Measurements from ENCODE around the gene KRT76. TPM values are rescaled to one million over a fixed set of nuclear protein-coding genes. Genes with fewer than 3 reads are reported as not detected.

The KRT76 gene
- polyA plus RNA-seq, 1 of the 3 experiments (the other 2 are of a cell fraction) = not detected

DNA sequence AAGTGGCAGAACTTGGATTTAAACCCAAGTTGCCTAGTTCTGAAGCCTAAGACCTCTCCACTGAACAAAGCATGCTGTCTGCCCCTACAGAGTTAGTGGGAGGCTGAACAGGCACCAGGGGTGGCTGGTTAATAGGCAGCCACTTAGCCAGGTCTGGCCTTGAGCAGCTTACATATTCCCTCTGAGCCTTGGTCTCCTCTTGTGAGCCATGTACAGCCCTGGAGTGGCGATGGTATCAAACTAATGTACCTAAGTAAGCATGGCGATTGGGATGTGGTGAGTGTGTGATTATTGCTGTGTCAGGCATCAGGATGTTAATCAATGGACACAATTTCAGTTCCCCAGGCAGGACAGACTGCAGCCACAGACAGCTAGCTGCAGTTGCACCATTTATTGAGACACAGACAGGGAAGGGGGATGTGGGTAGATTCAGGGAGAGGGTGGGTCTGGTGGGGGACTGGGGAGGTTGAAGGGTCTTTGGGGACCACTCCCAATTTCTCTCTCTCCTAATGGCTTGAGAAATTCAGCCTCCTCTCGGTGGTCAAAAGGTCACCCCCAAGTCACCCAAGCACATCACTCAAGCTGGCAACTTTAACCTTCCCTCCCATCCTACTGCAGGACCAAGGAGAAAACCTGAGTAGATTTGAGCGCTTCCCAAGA is 44.1 kb upstream of the KRT76 start:
- Histone ChIP-seq H3K9me2 (no peaks in the 10 kb centered on the region), H3K4me1 (ENCODE audit: control insufficient read depth in 1 of 2, insufficient read depth in 2 of 2, low read depth in 1 of 2, low read length in 1 of 2) (no peaks in the 10 kb centered on the region), H3K27me3 (ENCODE audit: insufficient read depth) (peaks cover 64% of the 10 kb centered on the region), H3K36me3 (replicated peaks in 1 of 2; ENCODE audit: control insufficient read depth in 1 of 2, insufficient read depth in 2 of 2, low read length in 1 of 2) (no peaks in the 10 kb centered on the region), H4K20me1 (ENCODE audit: insufficient read depth) (no peaks in the 10 kb centered on the region), H3K27ac (ENCODE audit: low read depth in 2 of 2, low read length in 1 of 2) (no peak overlapping the region), H3K4me3 (ENCODE audit: low read depth in 2 of 2, low read length in 1 of 2) (no peak overlapping the region), H3K79me2 (ENCODE audit: insufficient read depth) (no peaks in the 10 kb centered on the region), H3K9ac (no peak overlapping the region), H3K9me3 (no peaks in the 10 kb centered on the region), H2AFZ (ENCODE audit: low read depth) (no peak overlapping the region), H3F3A (replicated peaks; ENCODE audit: insufficient read depth) (no peaks in the 10 kb centered on the region), H3K4me2 (no peak overlapping the region)
- 40% methylated on average over 4 of the region's 4 CpGs for WGBS (ENCODE audit: low lambda C conversion rate)
- ChIA-PET POLR2A (no interaction called here), CTCF (interaction anchor here (1.2 to 2.5 kb wide), 3 partner anchors 44 to 64 kb away, joined by 4 to 10 read pairs (median 5); no protein-coding TSS in a partner anchor)
- DNase-seq = no peak
- TF ChIP-seq, protein P1, sequence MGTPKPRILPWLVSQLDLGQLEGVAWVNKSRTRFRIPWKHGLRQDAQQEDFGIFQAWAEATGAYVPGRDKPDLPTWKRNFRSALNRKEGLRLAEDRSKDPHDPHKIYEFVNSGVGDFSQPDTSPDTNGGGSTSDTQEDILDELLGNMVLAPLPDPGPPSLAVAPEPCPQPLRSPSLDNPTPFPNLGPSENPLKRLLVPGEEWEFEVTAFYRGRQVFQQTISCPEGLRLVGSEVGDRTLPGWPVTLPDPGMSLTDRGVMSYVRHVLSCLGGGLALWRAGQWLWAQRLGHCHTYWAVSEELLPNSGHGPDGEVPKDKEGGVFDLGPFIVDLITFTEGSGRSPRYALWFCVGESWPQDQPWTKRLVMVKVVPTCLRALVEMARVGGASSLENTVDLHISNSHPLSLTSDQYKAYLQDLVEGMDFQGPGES (IDR thresholded peaks at IDR 0.05; ENCODE audit: low read depth, low read length) = no peak
- TF ChIP-seq, protein P2, sequence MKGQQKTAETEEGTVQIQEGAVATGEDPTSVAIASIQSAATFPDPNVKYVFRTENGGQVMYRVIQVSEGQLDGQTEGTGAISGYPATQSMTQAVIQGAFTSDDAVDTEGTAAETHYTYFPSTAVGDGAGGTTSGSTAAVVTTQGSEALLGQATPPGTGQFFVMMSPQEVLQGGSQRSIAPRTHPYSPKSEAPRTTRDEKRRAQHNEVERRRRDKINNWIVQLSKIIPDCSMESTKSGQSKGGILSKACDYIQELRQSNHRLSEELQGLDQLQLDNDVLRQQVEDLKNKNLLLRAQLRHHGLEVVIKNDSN (IDR thresholded peaks at IDR 0.05; ENCODE audit: borderline replicate concordance, low read depth) = no peak

DNA sequence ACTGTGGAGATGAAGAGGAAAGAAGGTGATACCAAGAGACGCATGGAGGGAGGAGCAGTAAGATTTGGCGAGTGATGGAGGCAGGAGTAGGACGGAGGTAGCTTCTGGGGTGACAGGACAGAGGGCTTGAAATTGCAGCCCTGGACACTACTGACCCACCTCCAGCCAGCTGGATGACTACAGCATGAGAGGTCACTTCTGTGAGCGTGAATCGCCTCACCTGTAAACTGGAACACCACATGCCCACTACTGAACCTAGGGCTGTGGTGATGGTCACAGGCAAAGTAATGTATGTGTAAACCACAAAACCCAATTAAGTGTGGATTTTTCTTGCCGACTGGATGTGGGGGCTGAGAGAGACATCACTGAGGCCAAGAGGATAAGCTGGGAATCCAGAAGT is 43.4 kb upstream of the KRT76 start:
- no peaks in the 10 kb centered on the region for H3K79me2 ChIP-seq (ENCODE audit: insufficient read depth)
- no peak overlapping the region for H3K9ac ChIP-seq
- 55% methylated on average over 6 of the region's 6 CpGs for WGBS (ENCODE audit: low lambda C conversion rate)
- H3K27ac ChIP-seq (ENCODE audit: low read depth in 2 of 2, low read length in 1 of 2) = no peak overlapping the region
- no peak overlapping the region for H3K4me2 ChIP-seq
- TF ChIP-seq, protein P3, sequence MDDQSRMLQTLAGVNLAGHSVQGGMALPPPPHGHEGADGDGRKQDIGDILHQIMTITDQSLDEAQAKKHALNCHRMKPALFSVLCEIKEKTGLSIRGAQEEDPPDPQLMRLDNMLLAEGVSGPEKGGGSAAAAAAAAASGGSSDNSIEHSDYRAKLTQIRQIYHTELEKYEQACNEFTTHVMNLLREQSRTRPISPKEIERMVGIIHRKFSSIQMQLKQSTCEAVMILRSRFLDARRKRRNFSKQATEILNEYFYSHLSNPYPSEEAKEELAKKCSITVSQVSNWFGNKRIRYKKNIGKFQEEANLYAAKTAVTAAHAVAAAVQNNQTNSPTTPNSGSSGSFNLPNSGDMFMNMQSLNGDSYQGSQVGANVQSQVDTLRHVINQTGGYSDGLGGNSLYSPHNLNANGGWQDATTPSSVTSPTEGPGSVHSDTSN (IDR thresholded peaks at IDR 0.05) = no peak
- TF ChIP-seq ELF1 (IDR thresholded peaks at IDR 0.05) (no peak), FOXJ3 (CRISPR knock-in tag; IDR thresholded peaks at IDR 0.05) (no peak), SMC3 (IDR thresholded peaks at IDR 0.05; ENCODE audit: low read depth, low read length) (no peak), EP300 (IDR thresholded peaks at IDR 0.05; ENCODE audit: borderline replicate concordance in 1 of 2, low read depth in 1 of 2, low read length in 1 of 2) (no peak), FOXM1 (IDR thresholded peaks at IDR 0.05; ENCODE audit: low read depth) (no peak), MXI1 (IDR thresholded peaks at IDR 0.05; ENCODE audit: low read depth, low read length) (no peak), CHD2 (IDR thresholded peaks at IDR 0.05; ENCODE audit: low read length, partially characterized antibody) (no peak), NFIC (IDR thresholded peaks at IDR 0.05; ENCODE audit: borderline replicate concordance) (no peak), GABPA (IDR thresholded peaks at IDR 0.05; ENCODE audit: low read depth) (no peak), GATA2 (CRISPR knock-in tag; IDR thresholded peaks at IDR 0.05) (no peak), TCF12 (IDR thresholded peaks at IDR 0.05) (no peak), RAD21 (IDR thresholded peaks at IDR 0.05; ENCODE audit: low read length) (no peak), SIN3A (IDR thresholded peaks at IDR 0.05; ENCODE audit: borderline replicate concordance, low read depth, low read length) (no peak), RFX5 (IDR thresholded peaks at IDR 0.05; ENCODE audit: low read length) (no peak), JUND (IDR thresholded peaks at IDR 0.05) (no peak), TEAD4 (IDR thresholded peaks at IDR 0.05; ENCODE audit: borderline replicate concordance, insufficient read depth) (no peak)
- TF ChIP-seq, protein P4, sequence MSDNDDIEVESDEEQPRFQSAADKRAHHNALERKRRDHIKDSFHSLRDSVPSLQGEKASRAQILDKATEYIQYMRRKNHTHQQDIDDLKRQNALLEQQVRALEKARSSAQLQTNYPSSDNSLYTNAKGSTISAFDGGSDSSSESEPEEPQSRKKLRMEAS (IDR thresholded peaks at IDR 0.05; ENCODE audit: low read depth) = no peak
- TF ChIP-seq, protein P5, sequence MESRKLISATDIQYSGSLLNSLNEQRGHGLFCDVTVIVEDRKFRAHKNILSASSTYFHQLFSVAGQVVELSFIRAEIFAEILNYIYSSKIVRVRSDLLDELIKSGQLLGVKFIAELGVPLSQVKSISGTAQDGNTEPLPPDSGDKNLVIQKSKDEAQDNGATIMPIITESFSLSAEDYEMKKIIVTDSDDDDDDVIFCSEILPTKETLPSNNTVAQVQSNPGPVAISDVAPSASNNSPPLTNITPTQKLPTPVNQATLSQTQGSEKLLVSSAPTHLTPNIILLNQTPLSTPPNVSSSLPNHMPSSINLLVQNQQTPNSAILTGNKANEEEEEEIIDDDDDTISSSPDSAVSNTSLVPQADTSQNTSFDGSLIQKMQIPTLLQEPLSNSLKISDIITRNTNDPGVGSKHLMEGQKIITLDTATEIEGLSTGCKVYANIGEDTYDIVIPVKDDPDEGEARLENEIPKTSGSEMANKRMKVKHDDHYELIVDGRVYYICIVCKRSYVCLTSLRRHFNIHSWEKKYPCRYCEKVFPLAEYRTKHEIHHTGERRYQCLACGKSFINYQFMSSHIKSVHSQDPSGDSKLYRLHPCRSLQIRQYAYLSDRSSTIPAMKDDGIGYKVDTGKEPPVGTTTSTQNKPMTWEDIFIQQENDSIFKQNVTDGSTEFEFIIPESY (IDR thresholded peaks at IDR 0.05; ENCODE audit: borderline replicate concordance, low read depth) = no peak
- CTCF ChIA-PET = interaction anchor here (1.2 to 2.5 kb wide), 3 partner anchors 45 to 65 kb away, joined by 4 to 10 read pairs (median 5); no protein-coding TSS in a partner anchor
- no peaks in the 10 kb centered on the region for H3F3A ChIP-seq (replicated peaks; ENCODE audit: insufficient read depth)
- POLR2A ChIA-PET = no interaction called here
- no peak for DNase-seq
- no peak overlapping the region for H3K4me3 ChIP-seq (ENCODE audit: low read depth in 2 of 2, low read length in 1 of 2)
- no peaks in the 10 kb centered on the region for H3K4me1 ChIP-seq (ENCODE audit: control insufficient read depth in 1 of 2, insufficient read depth in 2 of 2, low read depth in 1 of 2, low read length in 1 of 2)
- H3K27me3 ChIP-seq (ENCODE audit: insufficient read depth) = peaks cover 64% of the 10 kb centered on the region
- no peaks in the 10 kb centered on the region for H3K9me2 ChIP-seq
- no peaks in the 10 kb centered on the region for H3K9me3 ChIP-seq
- no peaks in the 10 kb centered on the region for H4K20me1 ChIP-seq (ENCODE audit: insufficient read depth)
- H2AFZ ChIP-seq (ENCODE audit: low read depth) = no peak overlapping the region
- no peaks in the 10 kb centered on the region for H3K36me3 ChIP-seq (replicated peaks in 1 of 2; ENCODE audit: control insufficient read depth in 1 of 2, insufficient read depth in 2 of 2, low read length in 1 of 2)

Data from SK-N-SH (cell line).